AG08395 (cell line): ENCODE data around the gene MLEC.
"Not testable (repeated sequence)": the region's sequence is repeated elsewhere in the genome, so short reads cannot be mapped to it uniquely, and the experiment has no call there.

Experiments used
- DNase-seq: peaks from one replicate; pipeline ENCODE4 v3.0.0; 2012; ENCODE audit warnings: mixed read lengths, low spot score

Gene MLEC

DNA sequence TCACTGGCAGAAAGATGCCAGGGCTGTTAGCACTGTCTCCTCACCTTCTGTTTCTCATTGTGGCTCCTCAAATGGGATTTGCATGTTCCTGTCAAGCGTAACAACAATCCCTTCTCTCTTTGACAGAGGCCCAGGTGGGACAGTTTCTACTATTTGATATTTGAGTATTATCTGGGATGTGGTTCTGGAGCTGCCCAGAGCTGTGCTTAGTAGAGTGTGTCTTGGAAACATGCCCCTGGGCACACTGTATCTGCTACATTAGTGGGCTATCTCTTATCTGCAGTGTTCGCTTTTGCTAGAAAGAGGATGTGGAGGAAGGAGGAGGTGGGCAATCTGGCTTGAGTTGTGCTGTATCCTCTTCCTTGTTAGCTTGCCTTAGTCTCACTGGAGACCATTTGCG lies 34.9 kb downstream of the MLEC start:
- DNase-seq: no peak

DNA sequence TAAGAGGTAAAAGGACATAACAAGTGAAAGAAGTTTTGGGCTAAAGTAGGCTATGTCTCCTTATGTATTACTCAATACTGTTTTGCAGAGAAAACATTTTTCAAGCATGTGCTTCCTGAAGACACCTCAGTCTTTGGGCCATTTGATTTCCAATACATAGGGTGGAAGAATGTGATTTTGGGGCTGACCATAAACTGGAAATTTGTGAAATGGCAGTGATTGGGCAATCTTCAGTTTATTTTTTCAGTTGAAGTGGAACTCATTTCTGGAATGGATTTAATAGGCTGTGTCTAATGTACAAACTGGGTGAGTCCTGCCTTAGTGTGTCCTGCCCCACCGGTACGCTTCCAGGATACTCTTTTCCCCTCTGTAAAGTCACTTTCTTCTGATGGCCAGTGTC lies 35.8 kb downstream of the MLEC start:
- DNase-seq: no peak

DNA sequence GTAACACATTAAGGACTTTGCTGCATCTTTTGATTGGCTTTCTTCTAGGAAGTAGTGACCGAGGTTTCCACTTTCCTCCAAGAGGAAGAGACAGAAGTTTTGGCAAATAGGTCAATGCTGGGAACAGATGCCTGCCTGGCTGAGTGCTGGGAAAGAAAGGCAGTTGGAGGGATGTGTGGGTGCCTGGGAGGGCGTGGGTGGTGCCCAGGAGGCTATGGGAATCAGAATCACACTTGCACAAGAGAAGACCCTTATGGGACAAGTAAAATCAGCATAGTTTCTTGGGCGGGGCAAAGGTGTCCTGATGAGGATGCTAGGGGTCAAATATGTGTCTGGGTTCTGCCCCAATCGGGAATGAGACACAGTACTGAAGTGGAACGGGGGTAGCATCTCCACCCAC lies 37.8 kb downstream of the MLEC start:
- no peak for DNase-seq

DNA sequence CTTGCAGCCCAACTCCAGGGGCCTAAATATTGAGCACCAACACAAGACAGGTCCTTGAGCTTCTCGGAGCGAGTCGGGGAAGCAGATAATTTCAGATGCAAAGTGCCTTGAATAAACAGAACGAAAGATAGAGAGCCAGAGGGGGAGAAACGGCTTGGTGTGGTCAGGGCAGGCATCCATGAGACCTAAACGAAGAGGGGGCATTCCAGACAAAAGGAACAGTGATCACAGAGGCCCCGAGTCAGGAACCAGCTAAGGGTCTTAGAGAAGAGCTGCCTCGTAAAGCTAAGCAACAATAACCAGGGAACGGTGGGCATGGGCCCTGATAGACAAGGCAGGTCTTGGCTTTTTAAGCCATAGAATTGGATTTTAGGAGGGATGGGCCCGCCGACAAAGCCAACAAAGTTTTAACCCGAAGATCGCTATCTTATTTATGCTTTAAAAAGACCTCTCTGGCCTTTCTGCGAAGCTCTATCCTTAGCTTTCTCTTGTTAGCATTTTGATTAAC lies 38.3 kb downstream of the MLEC start:
- DNase-seq: no peak

DNA sequence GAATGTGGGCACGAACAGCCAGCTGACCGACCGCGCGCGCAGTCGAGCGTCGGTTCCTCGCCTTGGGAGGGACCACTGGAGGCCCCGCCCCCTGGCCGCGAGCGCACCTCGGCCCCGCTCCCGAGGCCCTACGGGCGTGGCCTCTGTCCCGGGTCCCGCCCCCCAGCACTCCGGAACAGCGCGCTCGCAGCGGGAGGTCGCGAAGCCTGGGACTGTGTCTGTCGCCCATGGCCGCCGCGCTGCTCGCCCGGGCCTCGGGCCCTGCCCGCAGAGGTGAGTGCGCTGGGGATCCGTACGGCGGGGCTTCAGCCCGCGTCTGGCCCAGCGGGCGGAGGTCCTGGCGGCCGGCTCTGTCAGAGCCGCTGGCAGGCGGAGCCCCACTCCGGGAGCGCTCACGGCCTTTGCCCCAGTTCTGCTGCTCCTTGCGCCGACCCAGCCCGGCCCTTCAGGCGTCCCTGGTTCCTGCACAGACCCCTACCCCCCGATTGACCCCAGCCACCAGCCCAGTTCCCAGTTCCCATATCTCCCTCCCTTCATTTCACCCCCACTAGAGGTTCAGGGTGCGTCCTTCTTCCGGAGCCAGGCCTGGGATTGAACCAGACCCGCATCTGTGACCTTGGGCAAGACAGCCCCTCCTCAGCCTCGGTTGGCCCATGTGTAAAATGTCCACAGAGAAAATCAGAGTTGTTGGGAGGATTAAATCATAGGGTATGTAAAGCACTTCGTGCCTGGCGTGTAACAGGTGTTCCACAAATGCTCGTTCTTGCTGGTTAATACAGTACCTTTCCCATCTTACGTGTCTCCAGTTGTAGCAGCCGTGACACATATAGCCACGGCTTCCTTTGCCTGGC lies 38.9 kb downstream of the MLEC start, which contains the start of gene ACADS:
TSS of gene ACADS (plus strand) at position 168 of the 851 bp plus-strand sequence. CDS start at position 228, 60 bp downstream.
- DNase-seq: peak; percentile 99

DNA sequence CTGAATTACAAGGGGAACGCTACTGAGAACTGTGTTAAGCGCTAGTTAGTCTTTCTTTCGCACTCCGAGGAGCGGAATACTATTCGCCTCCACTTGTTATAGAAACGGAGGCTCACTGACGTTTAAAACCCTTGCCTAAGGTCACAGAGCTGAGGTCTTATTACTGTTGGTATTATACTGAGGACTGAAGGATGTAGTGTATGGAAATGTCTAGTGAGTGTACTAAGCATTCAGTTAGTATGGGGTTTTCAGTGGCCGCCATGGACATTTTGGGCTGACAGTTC lies 39.5 kb downstream of the MLEC start:
- DNase-seq: no peak

DNA sequence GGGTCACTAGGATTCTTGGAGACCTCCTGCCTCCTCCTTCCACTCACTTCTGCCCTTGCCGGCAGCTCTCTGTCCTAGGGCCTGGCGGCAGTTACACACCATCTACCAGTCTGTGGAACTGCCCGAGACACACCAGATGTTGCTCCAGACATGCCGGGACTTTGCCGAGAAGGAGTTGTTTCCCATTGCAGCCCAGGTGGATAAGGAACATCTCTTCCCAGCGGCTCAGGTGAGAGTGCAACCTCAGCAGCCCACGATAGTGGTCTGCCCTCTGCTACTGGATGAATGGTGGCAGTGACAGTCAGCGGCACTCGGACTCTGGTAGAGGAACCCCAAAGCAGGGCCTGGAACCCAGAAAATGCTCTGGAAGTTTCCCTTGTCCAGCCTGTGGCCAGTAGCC lies 40.0 kb downstream of the MLEC start:
- no peak for DNase-seq

DNA sequence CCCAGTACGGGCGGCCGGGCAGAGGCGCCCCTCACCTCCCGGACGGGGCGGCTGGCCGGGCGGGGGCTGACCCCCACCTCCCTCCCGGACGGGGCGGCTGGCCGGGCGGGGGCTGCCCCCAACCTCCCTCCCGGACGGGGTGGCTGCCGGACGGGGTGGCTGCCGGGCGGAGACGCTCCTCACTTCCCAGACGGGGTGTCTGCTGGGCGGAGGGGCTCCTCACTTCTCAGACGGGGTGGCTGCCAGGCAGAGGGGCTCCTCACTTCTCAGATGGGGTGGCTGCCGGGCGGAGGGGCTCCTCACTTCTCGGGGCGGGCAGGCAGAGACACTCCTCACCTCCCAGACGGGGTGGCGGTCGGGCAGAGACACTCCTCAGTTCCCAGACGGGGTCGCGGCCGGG lies 45.2 kb downstream of the MLEC start:
- not testable (repeated sequence) for DNase-seq

DNA sequence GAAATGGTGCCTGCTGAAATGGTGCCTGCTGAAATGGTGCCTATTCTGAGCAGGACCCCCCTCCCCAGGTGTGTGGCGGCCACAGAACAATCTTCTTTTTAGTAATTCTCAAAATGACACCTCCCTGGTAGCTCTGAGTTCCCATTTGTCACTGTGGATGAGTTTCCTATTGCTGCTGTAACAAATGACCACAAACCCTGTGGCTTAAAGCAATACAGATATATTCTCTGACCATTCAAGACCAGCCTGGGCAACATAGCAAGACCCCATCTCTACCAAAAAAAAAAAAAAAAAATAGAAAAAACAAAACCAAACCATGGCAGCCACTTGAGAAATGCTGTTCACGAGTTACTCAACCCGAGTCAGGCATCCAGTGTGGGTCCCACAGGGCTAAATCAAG lies 46.6 kb downstream of the MLEC start:
- DNase-seq: no peak

DNA sequence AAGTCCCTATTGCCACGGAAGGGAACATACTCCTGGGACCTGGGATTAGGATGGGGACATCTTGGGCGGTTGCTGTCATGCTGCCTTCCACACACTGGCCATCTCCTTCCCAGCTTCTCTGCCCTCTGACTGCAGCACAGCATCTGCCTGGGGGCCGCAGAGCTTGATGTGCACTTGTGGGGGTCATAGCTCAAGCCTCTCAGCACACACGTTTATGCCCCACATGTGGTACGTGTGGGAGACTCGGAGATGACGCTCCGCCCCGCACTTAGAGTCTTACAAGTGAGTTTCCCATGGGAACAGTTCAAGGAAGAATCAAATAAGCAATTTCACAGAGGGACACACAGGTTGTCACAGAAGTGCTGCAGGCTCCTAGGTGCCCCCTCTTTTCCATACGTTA lies 47.3 kb downstream of the MLEC start:
- no peak for DNase-seq

DNA sequence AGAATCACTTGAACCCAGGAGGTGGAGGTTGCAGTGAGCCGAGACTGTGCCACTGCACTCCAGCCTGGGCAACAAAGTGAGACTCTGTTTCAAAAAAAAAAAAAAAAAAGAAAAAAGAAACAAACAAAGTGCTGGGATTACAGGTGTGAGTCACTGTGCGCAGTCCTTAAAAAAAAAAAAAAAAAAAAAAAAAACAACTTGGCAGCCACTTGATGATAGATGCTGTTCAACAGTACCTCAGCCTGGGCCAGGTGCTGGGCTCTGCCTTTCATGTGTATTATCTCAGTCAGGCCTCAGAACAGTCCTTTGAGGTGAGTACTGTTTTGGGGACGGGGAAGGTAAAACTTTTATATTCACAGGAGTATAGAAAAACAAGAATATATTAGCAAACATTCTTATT lies 48.2 kb downstream of the MLEC start:
- DNase-seq: no peak

DNA sequence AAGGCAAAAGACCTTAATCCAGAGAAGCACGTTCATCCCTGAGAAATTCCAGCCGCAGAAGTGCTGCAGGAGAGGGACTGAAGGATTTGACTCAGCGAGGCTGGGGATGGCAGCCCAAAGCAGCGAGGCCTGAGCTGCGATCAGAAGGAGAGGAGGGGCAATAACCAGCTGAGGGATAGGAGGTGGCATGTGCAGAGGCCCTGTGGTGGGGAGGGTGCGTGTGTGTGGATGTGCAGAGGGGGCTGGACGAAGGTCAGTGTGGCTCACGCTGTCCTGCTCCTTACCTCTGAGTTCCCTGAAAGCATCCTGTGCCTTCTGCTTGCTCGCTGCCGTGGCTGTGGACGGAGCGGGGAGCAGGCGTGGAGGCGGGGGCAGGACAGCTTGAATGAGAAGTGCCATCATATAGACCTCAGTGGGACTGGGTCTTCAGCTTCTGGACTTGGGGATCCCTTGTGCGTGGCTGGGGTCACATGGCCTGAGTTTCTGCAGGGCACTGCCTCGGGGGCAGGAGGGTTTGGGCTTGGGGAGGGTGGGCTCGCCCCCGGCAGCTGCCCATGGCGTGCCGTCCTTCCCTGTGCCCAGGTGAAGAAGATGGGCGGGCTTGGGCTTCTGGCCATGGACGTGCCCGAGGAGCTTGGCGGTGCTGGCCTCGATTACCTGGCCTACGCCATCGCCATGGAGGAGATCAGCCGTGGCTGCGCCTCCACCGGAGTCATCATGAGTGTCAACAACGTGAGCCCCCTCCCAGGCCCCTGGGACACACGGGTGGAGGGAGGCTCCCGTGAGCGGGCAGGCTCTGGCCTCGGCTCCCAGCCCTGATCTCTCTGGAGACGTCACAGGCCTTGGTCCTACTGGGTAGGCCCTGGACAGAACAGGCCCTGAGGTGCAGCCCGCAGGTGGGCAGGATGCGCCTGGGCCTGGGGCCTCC lies 49.7 kb downstream of the MLEC start:
- DNase-seq: no peak

DNA sequence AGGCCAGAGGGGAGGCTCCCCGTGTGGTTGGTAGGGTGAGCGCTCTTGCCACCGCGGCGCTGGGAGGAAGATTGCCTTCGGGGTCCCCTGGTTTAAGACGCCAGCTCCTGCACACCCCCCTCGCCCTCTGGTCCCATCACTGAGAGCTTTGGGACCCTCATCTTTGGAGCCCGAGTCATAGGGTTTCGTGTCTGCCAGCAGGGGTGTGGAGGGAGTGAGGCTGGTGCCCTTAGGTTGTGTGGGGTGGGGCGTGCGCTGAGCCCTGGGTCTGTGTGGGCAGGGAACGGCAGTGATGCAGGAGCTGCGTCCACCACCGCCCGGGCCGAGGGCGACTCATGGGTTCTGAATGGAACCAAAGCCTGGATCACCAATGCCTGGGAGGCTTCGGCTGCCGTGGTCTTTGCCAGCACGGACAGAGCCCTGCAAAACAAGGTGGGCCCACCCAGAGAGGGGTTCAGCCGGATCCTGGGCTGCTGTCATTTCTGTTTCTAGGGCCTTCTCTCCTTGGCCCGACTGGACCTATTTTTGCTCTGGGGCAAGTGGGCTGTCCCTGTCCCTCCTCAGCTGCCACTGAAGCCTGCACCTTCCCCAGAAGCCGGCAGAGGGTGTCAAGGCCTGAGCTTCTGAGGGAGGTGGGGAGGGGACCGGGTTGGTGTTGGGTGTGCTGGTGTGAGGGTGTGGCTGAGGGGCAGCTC lies 50.8 kb downstream of the MLEC start:
- no peak for DNase-seq

DNA sequence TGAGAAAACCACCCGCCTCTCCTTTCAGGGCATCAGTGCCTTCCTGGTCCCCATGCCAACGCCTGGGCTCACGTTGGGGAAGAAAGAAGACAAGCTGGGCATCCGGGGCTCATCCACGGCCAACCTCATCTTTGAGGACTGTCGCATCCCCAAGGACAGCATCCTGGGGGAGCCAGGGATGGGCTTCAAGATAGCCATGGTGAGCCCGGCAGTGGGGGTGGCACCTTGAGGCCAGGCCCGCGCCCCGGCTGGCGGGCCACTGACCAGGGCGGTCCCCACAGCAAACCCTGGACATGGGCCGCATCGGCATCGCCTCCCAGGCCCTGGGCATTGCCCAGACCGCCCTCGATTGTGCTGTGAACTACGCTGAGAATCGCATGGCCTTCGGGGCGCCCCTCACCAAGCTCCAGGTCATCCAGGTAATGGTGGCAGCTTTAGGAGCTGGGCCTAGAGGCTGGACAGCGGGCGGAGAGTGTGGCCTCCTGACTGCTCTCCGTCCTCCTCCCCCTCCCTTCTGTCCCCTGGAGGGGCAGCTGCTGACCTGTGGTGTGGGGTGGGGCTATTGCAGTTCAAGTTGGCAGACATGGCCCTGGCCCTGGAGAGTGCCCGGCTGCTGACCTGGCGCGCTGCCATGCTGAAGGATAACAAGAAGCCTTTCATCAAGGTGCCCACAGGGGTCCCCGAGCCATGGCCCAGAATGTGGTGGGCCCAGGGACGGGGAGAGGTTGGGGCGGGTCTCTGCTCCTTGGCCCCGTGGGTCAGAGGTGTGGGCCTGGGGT lies 51.5 kb downstream of the MLEC start:
- no peak for DNase-seq

DNA sequence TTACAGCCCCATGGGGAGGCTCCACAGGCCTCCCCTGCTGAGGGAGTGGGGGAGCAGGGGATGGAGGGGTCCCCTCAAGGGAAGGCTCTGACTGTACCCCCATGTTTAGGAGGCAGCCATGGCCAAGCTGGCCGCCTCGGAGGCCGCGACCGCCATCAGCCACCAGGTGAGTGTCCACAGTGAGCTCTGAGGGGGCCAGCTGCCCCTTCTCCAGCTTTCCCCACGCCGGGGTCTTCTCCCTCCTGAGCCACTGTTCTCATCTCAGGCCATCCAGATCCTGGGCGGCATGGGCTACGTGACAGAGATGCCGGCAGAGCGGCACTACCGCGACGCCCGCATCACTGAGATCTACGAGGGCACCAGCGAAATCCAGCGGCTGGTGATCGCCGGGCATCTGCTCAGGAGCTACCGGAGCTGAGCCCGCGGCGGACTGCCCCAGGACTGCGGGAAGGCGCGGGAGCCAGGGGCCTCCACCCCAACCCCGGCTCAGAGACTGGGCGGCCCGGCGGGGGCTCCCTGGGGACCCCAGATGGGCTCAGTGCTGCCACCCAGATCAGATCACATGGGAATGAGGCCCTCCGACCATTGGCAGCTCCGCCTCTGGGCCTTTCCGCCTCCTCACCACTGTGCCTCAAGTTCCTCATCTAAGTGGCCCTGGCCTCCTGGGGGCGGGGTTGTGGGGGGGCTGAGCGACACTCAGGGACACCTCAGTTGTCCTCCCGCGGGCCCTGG lies 52.2 kb downstream of the MLEC start:
- no peak for DNase-seq

DNA sequence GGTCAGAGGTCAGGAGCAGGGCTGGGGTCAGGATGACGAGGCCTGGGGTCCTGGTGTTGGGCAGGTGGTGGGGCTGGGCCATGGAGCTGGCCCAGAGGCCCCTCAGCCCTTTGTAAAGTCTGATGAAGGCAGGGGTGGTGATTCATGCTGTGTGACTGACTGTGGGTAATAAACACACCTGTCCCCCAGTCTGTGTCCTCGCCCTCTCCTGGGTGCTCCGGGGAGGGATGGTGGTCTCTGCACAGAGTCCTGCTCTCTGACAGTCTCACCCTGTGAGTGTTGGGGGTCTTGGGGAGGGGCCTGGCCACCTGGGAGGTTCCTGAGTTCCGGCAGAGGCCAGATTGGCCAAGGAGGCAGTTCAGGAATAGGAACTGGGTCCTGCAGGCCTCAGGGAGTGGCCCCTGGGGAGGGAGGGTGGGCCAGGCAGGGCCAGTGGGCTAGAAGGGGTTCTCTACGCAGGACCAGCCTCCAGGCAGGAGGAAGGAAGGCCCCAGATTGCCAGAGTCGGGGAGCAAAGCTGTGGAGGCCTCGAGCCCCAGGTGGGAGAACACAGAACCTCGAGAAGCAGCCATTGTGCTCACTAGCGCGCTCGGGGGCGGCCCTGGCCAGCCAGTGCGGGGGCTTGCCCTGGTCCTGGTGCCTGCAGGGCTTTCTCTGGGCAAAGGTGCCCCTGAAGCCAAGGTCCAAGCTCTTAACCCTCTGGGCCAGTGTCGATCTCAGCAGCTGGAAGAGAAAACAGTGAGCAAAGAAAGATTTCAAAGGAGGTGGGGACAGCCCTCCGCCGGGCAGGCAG lies 53.1 kb downstream of the MLEC start:
- no peak for DNase-seq

DNA sequence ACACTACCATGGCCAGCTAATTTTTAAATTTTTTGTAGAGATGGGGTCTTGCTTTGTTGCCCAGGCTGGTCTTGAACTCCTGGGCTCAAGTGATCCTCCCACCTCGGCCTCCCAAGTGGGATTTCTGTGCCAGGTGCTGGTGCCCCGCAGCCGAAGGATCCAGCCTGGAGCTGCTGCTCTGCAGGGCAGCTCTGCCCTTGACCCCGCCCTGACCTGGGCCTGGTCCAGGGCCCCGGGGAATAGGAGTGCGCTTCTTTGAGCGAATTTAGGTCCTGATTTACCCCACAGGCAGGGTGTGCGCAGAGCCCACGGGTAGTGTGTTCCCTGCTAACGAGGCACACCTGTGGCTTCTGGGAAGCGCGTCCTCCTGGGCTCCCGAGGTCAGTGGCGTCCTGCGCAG lies 53.9 kb downstream of the MLEC start:
- no peak for DNase-seq

DNA sequence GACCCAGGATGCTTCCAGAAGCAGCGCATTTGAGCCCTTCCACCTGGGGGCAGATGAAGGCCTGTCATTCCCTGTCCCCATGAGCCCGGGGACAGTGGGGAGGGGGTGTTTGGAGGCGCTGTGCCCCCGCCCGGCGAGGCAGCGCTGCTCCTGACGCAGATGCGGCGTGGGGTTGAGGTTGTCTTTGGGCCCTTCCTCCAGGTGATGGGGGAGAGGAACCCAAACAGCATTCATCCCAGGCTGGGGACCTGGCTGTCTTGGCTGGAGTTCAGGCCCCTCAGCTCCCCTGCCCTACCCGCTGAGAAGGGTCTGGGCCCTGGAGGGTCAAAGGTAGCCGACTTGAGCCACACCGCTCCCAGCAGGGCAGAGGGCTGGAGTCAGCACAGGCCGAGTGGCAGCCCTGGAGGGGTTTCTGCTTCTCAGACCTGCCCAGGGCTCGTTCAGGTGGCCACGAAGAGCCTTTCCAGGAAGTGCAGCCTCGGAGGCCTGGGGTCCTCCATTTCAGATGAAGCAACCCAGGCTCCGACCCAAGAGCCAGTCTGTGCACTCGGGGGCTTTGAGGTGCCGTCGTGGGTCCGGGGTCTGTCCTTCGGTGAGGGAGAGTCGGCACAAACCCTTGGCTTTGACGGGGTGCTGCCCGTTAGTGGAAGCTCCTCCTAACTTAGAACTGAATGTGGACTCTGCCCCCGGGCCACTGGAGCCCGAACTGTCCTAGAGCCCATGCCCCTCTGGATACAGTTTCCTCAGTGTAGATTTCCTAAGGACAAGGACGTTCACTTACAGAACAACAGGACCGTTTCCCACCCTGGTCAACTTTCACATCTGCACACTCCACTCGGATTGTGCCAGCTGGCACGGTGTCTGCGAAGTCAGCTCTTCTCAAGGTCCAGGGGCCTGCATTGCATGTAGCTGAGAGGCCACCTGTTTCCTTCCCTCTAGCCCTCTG lies 54.8 kb downstream of the MLEC start:
- DNase-seq: no peak

DNA sequence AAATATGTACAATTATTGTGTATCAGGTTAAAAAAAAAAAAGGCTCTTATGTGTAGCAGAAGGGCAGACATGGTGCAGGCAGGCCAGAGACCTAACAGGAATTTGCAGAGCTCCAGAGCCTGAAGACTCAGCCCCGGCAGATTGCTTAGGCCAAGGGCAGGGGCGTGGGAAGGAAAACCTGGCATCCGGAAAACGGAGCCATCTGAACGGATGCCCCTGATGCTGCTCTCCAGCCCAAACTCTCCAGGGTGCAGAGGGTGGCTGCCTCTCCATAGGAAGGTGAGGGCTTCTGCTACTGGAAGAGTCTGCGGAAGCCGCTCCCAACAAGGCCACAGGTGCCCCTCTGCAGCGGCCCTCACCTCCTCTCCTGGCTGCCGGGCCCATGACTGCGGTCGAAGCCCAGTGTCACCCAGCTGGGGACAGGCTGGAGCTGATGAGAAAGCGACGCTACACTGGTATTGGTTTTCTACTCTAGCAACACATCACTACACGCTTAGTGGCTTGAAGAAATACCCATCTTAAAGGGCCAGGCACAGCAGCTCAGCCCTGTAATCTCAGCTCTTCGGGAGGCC lies 58.1 kb downstream of the MLEC start:
- no peak for DNase-seq
